ENCODE data around the gene ITSN1.
"Not testable (repeated sequence)": the region's sequence is repeated elsewhere in the genome, so short reads cannot be mapped to it uniquely, and the experiment has no call there.

Gene ITSN1

DNA sequence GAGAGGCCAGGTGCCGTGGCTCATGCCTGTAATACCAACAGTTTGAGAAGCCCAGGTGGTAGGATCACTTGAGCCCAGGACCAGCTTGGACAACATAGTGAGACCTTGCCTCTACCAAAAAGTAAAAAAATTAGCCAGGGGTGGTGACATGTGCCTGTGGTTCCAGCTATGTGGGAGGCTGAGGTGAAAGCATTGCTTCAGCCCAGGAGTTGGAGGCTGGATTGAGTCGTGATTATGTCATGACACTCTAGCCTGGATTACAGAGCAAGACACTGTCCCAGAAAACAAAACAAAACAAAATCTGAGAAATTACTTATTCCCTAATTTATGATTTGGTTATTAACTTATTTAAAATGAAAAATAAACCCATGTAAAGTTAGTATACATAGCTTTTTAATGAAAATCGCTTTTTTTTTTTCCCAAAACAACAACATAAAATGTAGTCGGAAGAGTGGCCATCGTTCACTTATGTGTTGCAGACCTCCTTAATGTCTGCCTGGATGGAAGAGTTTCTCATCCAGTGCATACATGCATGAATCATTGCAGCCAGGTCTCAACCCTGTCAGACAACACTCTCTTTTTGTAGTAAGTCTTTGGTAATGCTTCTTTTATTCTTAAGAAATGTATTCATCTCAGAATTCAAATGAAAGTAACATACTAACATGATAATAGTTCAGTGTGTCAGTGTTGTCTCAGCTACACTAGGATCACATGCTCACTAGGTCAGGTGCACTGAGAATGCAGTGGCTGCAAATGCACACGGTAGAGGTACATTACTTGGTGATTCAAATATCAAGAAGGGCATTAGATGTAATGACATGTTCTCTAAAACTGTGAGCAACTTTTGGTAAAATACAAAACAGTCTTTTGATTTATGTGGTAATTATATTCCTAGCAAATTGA lies 28.0 kb downstream of the ITSN1 start:
- DNase-seq (ENCODE audit: low spot score) = no peak

DNA sequence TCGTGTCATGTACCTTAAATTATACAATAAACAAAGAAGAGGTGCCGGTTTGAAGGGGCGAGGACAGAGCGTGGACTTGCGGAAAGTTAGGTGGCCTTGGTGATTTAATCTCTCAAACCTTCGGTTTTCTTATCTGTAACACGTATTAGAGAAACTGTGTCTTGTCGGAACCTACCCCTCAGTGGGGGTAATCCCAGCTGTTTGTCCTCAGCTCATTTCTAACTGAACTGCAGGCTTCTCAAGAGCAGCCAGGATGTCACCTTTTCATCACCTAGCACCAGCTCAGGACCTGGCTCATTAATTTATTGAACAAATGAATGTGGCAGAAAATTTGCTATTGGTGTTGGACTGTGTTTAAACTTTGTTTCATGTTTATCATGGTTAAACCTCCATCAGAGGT lies 31.2 kb downstream of the ITSN1 start:
- DNase-seq (ENCODE audit: low spot score) = no peak
- TF ChIP-seq, protein P1, sequence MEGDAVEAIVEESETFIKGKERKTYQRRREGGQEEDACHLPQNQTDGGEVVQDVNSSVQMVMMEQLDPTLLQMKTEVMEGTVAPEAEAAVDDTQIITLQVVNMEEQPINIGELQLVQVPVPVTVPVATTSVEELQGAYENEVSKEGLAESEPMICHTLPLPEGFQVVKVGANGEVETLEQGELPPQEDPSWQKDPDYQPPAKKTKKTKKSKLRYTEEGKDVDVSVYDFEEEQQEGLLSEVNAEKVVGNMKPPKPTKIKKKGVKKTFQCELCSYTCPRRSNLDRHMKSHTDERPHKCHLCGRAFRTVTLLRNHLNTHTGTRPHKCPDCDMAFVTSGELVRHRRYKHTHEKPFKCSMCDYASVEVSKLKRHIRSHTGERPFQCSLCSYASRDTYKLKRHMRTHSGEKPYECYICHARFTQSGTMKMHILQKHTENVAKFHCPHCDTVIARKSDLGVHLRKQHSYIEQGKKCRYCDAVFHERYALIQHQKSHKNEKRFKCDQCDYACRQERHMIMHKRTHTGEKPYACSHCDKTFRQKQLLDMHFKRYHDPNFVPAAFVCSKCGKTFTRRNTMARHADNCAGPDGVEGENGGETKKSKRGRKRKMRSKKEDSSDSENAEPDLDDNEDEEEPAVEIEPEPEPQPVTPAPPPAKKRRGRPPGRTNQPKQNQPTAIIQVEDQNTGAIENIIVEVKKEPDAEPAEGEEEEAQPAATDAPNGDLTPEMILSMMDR (IDR thresholded peaks at IDR 0.05; ENCODE audit: extremely low read depth, missing control alignments) = no peak

More for the DNA sequence above, 28.0 kb downstream of the ITSN1 start:
- TF ChIP-seq, protein P1 (IDR thresholded peaks at IDR 0.05; ENCODE audit: extremely low read depth, missing control alignments) = no peak

DNA sequence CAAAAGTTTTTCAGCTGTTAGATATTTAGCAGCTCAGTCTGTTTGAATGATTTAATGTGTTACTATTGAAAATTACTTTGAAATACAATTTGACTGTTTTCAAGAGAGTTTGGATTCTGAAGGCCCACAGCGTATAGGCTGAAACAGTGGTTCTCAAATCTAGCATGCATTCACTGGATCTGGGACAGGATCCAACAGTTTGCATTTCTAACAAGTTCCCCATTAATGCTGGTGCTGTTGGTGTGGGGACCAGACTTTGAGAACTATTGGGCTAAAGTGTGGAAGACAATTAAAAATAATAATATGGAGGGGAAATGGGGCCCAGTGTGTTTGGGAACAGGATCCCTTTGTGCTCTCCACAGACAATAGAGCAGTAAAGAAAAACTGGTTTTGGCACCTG lies 31.9 kb downstream of the ITSN1 start:
- no peak for DNase-seq (ENCODE audit: low spot score)
- TF ChIP-seq, protein P1 (IDR thresholded peaks at IDR 0.05; ENCODE audit: extremely low read depth, missing control alignments) = no peak

DNA sequence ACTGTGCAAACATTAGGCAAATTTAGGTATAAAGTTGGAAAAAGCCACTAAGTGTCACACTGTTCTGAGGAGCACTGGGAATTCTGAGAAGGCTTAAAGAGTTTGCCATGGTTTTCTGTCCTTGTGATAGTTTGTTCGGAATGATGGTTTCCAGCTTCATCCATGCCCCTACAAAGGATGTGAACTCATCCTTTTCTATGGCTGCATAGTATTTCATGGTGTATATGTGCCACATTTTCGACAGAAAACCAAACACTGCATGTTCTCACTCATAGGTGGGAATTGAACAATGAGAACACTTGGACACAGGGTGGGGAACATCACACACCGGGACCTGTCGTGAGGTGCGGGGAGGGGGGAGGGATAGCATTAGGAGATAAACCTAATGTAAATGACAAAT lies 34.4 kb downstream of the ITSN1 start:
- DNase-seq (ENCODE audit: low spot score) = not testable (repeated sequence)

DNA sequence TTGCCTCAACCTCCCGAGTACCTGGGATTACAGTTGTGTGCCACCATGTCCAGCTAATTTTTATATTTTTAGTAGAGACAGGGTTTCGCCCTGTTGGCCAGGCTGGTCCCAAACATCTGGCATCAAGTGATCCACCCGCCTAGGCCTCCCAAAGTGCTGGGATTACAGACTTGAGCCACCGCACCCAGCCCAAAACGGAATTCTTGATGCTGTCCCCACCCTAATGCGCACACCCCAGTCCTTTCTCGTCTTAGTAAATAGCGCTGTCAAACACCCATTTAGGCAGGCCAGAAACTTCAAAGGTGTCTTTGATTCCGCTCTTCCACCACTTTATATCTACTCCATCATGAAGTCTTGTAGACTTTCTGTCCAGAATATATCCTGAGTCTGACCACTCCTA lies 35.1 kb downstream of the ITSN1 start:
- TF ChIP-seq, protein P1 (IDR thresholded peaks at IDR 0.05; ENCODE audit: extremely low read depth, missing control alignments) = no peak
- DNase-seq (ENCODE audit: low spot score) = no peak

DNA sequence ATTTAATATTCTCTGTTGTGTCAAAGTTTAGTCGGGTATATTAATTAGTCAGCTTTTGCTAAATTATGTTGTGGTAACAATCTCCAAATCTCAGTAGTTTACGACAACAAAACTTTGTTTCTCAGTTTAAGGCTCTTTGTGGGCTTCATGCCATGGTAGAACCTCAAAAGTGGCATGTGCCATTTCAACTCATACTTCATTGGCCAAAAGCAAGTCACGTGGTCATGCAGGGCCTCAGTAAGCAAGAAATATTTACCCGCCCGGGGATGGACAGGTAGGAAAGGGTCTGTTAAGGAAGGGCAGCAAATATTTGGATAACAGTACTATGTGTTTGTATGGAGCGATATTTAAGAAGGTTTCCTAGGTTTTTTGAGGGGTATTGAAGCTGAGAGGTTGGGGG lies 38.6 kb downstream of the ITSN1 start:
- TF ChIP-seq, protein P1 (IDR thresholded peaks at IDR 0.05; ENCODE audit: extremely low read depth, missing control alignments) = no peak
- DNase-seq (ENCODE audit: low spot score) = no peak

DNA sequence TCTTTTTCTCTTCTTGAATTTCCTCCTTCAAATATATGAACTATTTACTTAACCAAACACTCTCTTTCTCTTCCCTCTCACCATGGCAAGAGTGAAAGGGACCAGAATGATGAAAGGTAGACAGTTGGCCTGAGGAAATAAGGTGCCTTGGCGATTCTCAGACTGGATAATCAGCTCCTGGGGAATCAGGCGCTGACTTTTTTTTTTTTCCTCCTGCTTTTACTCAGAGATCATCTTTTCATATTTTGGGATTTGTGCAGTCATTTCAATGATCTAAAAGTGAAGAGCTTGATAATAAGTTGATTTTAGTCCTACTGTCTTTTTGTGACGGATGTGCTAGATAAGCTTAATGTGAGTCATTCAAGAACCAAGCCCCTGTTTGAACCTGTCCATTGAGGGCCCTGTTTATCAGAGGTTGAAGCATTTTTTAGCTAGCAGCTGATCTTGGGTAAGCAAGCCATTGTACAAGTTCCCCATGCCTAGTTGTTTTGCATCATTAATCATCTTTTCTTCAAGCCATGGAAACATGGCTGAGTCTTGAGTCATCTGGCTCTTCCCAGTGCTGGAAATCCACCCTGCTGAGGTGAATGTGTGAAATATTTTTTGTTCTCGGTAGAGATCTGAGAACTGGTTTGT lies 40.8 kb downstream of the ITSN1 start:
- DNase-seq (ENCODE audit: low spot score) = no peak
- TF ChIP-seq, protein P1 (IDR thresholded peaks at IDR 0.05; ENCODE audit: extremely low read depth, missing control alignments) = no peak

Measured in GM20000 (cell line).